Raji (cell line): ENCODE results near the gene EPB41L4B.

Source experiments
- POLR2A ChIP-seq: IDR thresholded peaks from 2 replicates; pipeline ENCODE4 v1.6.1; 2011; ENCODE audit warnings: low read depth, low read length, control low read depth; ENCODE audit not compliant: insufficient read depth

EPB41L4B gene

DNA sequence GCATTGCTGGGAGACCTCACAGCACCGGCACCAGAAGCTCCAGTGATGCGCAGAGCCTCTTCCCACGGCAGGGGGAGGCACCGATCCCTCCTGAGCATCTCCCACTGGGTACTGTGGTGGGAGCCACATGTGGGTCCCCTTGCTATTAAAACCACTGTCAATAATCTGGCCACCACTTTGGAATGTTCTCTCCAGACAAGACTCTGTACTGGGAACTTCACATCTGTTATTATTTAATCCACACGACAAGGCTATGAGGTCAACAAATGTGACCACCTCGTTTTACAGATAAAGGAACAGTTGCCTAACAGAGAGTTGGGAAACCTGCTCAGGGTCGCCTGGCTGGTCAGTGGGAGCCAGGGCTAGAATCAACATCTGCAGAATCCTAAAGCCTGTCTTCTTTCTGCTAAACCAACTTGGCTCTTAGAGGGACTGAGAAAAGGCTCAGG is 72.7 kb downstream of the EPB41L4B start:
- TF ChIP-seq POLR2A, result no peak

DNA sequence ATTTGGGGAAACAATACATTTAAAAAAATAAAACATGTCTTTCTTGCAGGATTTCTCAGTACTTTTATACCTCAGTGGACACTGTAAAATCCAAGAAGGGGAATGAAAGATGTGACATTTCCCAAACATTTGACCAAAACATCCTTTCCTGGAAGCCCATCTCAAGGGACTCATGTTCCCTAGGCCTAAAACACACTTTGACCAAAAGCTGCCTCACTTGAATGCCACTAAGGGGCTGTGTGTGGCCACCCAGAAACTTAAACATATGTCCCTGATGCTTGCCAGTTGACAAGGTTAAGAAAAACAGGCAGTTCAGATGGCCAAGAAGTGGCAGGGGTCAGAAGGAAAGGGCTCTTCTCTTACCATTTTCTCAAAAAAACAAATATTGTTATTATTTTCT is 73.6 kb downstream of the EPB41L4B start:
- TF ChIP-seq POLR2A, result no peak

DNA sequence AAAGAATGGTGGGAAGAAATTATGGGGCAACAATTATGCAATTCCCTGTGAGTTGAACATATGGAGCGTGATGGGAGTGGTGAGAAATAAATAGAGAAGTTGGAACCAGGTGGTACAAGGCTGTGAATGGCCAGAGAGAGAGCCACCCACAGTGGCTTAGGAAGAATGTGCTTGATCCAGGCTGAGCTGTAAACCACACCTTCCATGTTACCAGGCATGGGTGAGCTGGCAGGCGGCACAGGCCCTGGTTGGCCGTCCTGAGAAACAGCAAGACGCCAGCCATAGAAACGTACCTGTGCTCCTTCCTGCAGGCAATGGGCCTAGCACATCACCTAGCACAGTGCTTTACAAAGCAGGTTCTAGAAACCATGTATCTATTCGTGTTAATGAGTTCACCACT is 74.3 kb downstream of the EPB41L4B start:
- TF ChIP-seq POLR2A, result no peak

DNA sequence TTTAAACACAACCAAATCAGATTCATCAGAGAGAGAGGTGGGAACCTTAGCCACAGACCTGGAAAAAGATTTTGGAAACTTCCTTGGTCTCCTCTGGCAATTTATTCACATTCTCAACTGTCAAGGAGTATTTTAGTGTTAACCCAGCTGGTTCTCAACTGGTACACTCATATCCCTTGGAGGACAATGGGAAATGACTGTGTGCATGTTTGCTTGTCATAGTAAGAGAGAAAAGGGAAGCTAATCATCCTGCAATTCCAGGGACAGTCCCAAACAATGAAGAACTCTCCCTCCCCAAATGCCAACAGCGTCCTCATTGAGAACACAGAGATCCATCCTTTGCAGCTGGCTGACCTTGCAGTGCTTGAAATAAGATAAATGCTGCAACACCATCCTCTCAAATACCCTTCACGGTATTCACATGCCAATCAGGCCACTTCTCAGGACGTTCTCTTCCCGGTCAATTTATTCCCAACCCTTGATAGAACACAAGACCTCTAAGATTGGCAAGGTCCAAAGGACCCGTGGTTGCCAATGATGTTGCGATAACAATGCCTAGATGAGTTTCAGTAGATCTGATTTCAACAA is 75.5 kb downstream of the EPB41L4B start:
- no peak for TF ChIP-seq POLR2A

DNA sequence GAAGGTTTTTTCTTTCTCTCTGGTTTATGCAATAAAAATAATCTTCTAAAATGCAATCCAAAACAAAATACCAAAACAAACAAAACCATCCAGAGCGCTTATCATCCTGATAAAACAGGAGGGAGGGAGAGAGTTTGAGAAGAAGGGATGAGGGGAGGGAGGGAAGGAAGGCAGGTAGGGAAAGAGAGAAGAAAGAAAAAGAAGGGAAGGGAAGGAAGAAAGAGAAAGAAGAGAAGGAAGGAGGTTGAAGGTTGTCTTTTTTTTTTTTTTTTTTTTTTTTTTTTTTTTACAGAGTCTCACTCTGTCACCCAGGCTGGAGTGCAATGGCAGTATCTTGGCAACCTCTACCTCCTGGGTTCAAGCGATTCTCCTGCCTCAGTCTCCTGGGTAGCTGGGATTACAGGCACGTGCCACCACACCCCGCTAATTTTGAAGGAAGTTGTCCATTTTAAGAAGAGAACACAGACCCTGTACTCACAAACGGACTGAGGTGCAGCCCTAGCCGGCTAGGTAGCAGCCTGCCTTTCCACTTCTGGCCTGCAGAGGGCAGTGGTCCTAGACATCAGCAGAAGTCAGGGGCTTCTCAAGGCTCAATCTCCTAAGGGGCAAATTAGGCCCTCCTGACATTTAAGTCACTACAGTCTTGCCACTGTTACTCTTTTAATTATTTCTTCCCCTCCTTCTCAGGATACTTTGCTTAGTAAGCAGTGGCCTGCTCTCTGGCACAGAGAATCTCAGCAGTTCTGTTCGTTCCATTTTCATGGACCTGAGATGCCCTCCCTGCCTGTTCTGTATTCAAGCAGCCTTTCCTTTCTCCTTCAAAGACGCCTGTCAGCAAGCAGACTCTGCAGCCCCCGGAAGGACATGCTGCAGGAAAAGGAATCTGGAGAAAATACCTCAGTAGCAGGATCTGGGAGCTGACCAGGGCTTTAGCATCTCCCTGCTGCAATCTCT is 76.4 kb downstream of the EPB41L4B start:
- TF ChIP-seq POLR2A, result no peak

DNA sequence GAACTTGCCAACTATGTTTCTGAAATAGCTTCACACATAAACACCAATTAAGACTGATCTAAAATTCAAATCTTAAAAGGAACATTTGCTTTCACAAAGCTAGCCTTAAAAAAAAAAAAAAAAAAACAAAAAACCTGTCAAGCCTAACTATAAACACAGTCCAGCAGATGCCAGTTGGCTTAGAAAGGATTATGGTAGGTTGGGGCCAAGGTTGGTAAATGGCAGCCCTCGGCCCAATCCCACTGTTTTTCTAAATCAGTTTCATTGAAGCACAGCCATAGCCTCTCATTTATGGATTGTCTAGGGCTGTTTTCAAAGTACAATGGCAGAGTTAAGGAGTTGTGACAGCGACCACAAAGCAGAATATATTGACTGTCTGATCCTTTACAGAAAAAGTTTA is 78.1 kb downstream of the EPB41L4B start:
- TF ChIP-seq POLR2A, result no peak

DNA sequence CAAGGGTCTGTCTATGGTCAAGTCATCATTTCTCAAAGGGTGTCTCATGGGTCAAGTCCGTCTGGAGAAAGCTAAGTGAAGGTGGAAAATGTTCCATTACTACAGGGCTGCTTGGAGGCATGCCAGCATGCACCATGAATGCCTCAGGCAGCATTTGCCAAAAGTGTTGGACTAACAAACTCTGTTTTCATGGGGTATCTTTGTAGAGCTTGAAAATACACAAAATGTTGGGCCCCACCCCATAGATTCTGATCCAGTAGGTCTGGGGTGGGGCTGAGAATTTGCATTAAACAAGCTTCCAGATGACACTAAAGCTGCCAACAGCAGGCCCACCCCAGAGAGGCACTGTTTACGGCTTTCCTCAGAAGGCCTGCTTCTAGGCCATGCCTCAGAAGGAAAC is 78.8 kb downstream of the EPB41L4B start:
- no peak for TF ChIP-seq POLR2A

DNA sequence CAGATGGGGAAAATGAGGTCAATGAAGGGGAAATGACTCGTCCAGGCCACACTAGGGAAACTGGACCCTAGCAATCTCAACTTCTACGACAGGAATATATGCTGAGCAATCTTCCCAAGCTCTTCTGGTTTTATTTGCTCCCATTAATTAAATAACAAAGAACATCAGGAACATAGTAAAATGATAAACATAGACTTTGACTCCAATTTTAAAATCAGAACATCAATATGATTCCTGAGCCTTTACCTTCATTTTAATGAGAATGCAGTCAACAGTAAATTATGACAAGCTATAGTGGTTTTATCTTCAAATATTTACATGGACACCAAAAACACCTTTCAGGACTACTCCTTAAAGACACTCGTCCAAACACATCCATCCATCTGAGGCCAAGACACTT is 79.7 kb downstream of the EPB41L4B start:
- no peak for TF ChIP-seq POLR2A

DNA sequence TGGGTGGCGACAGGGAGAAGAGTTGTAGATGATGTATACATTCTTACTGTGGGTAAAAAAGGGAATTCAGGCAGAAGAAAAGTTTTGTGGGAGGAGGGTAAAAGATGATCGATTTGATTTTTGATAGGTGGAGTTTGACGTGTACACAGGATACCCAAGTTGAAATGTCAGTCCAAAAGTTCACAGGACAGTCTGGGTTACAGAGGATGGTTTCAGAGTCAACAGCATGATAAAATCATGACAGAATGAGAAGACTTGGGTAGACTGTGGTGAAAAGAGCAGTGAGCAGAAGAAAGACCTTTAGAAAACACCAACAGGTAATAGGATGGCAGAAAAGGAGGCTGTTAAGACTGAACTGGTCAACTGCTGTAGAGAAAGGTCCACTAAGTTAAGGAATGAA is 81.6 kb downstream of the EPB41L4B start:
- TF ChIP-seq POLR2A, result no peak

DNA sequence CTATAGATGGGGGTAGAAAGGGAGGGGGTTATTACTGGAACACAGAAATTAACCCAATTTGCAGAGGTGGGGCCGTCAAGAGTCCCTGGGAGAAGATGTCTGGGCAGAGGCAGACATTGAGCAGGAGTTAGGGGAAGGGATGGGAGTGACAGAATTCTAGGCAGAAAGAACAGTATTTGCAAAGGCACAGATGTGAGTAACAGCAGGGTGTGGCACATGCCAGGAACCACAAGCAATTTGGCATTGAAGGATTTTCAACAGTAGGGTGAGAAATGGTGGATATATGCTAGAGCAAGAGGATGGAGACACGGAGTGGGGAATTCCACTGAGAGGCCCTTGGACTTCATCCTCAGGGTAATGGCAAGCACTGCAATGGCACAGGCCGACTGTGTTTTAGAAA is 82.2 kb downstream of the EPB41L4B start:
- TF ChIP-seq POLR2A, result no peak

DNA sequence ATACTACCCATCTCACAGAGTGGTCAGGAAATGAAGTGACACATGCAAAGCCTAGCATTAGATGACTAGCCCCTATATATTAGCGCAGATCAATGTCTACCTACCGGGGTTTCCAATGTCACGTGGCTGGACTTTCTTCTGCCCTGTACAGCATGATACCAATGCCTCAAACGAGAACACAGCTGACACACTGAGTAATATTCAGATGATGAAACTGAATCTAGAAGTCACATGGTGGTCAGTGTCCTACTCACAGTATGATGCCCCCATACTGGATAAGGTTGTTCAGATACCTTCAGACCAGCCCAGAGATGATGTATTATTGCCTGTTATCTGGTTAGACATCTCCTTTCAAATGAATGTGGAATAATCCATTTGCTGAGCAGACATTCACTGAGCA is 82.7 kb downstream of the EPB41L4B start:
- TF ChIP-seq POLR2A, result no peak

DNA sequence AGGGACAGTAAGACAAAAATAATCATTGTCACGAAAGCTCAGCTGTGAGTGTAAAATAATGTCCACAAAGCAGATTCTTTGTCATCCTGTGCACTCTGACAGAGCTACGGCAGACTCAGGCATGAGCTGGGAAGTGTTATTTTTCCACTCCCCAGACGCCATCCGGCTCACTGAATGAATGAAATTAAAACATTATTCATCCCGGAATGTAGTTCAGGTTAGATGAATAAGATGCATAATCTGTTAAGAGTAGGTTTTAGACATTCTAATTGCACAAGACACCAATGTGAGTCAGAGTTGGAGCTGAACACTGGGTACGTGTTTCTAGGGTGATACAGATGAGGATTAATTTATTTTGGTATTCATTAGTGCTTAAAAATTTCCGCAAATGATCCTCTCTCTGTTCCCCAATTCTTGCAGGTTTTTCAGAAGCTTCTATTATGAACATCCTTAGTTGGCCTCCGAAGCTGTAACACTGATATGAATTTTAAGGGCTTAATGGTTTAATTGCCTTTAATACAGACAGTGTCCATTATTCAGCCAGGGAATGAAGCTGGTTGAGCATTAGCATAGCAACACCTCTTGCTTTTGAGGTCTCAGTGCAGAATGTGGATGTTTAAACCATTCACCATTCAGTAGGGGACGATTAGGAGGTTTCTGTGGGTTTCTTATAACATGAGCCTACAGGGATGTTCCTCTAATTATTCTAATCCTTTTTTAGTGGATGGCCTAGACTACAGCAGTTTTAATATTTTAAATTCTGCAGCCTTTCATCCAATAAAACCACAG is 88.2 kb downstream of the EPB41L4B start:
- TF ChIP-seq POLR2A, result no peak

DNA sequence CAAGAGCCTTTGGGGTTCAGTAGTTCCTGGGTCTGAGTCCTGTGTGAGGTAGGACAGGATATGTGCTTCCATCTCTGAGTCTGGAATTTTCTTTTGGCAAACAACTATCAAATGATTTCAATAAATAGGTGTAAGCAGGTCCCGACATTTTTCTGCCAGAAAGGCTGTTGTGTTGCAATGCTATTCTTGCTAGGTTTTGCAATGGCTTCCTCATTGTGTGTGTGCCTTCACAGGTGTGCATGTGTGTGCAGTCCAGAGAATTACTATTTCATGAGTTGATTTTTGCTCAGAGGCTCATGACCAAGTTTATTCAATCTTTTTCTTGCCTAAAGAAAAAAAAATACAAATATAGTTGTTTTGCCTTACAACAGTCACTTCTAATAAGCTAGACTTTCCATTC is 89.3 kb downstream of the EPB41L4B start:
- no peak for TF ChIP-seq POLR2A

DNA sequence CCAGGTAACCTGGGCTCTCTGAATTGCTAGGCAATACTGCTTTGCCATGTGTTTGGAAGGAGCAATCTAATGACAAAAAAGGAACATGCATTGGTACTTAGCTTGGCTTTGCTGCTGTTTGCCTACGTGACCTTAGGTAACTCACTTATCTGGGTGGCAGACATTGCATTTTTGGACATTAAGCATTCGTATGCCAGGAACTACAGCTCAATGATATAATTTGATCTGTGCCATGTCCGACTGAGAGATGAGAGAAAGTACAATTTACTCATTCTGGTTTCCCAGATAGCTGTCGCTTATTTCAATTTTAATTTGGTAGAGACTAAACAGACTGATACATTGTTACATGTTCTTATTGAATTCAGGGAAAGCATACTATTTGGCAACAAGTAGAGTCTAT is 90.6 kb downstream of the EPB41L4B start:
- TF ChIP-seq POLR2A, result no peak

DNA sequence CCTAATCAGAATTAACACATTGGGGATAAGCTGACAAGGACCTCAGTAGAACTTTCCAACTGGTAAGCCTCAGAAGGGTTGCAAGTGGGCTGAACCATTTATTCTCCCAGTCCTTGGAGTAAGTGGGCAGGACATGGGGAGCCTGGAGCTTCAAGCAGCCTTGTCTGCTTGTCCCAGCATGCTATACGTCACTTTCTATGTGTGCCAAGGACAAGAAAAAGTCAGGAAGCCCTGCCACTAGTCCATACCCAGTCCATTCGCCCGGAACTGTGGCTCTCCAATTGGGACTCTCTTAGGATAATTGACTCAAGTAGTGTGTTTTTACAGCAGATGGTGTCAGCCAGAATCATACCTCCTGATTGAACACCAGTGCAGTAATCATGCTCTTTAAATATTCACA is 91.2 kb downstream of the EPB41L4B start:
- TF ChIP-seq POLR2A, result no peak

DNA sequence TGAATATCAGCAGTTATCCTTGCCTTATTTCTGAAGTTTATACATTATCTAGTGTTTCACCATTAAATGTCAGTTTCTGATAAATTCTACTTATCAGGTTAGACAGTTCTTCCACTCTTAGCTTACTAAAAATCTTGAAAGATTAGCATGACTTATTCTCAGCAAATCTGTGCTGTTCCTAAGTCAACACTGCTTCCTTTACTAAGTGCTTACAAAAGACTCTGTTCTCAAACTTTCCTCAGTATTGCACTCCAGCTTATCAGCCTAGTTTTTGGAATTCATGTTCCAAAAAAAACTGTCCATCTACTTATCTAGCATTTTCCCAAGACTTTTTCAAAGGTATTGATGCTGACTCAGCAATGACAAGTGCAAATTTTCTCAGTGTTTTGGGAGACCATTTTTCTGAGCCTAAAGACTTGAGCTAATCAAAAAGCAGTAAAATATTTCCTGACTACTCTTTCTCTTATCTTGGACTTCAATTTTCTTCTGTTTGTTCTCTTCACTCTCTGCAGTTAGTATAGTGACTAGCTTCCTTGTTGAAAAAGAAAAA is 92.7 kb downstream of the EPB41L4B start:
- no peak for TF ChIP-seq POLR2A

DNA sequence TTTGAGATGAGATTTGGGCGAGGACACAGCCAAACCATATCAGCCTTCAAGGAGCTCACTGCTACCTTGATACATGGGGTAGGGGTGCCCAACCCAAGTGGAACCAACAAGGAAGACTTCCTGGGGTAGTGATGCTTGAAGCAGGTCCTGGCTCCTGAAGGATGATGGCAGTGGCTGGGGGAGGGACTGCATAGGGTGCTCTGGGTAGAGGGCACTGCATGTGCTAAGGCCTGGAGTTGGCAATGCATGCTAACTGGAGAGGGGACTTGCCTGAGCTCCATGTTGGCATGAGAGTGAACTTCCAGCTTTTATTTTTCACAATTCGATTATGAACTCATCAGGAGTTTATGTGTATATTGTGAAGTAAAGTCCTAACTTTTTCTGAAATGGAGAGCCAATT is 95.2 kb downstream of the EPB41L4B start:
- TF ChIP-seq POLR2A, result no peak
